Activated CD4-positive, alpha-beta T cell treated with anti-CD3 and anti-CD28 coated beads, Interleukin-2, amount 50 U/mL, for 1 hour (primary cell): Measurements from ENCODE around the gene PSMB9.
"Not testable (repeated sequence)": the region's sequence is repeated elsewhere in the genome, so short reads cannot be mapped to it uniquely, and the experiment has no call there.

Experiments used
- DNase-seq: peaks from one replicate; pipeline ENCODE4 v3.0.0-alpha.2; 2020

The PSMB9 gene

GRCh38 chr6:32865724-32866443 is 11.9 kb downstream of the PSMB9 start:
- no peak for DNase-seq

GRCh38 chr6:32867022-32867477 is 13.1 kb downstream of the PSMB9 start:
- no peak for DNase-seq

- no peak for DNase-seq
Observed at GRCh38 chr6:32867554-32868256, 13.7 kb downstream of the PSMB9 start.

- peak; percentile 89 for DNase-seq
Observed at GRCh38 chr6:32868257-32868788, 14.3 kb downstream of the PSMB9 start.

- not testable (repeated sequence) for DNase-seq
Observed at GRCh38 chr6:32873947-32874346, 20.0 kb downstream of the PSMB9 start.

GRCh38 chr6:32876603-32877002 is 22.6 kb downstream of the PSMB9 start:
- no peak for DNase-seq

- DNase-seq: no peak
Observed at GRCh38 chr6:32879691-32880090, 25.7 kb downstream of the PSMB9 start.

GRCh38 chr6:32880962-32881361 is 27.0 kb downstream of the PSMB9 start:
- DNase-seq: not testable (repeated sequence)

GRCh38 chr6:32882879-32883250 is 28.9 kb downstream of the PSMB9 start:
- DNase-seq: no peak

GRCh38 chr6:32883789-32884188 is 29.8 kb downstream of the PSMB9 start:
- DNase-seq: no peak

GRCh38 chr6:32885698-32886286 is 31.8 kb downstream of the PSMB9 start:
- no peak for DNase-seq

- DNase-seq: no peak
Observed at GRCh38 chr6:32886681-32887383, 32.8 kb downstream of the PSMB9 start.

- DNase-seq: no peak
Observed at GRCh38 chr6:32887616-32888015, 33.6 kb downstream of the PSMB9 start.

GRCh38 chr6:32888576-32888975 is 34.6 kb downstream of the PSMB9 start:
- no peak for DNase-seq

- DNase-seq: no peak
Observed at GRCh38 chr6:32889533-32889932, 35.5 kb downstream of the PSMB9 start.

- DNase-seq: no peak
Observed at GRCh38 chr6:32890831-32891230, 36.8 kb downstream of the PSMB9 start.

GRCh38 chr6:32894085-32895005 is 40.4 kb downstream of the PSMB9 start:
- peak; percentile 94 for DNase-seq

GRCh38 chr6:32895006-32895345 is 41.0 kb downstream of the PSMB9 start:
- no peak for DNase-seq

GRCh38 chr6:32903952-32904351 is 50.0 kb downstream of the PSMB9 start:
- no peak for DNase-seq

GRCh38 chr6:32905078-32905477 is 51.1 kb downstream of the PSMB9 start:
- no peak for DNase-seq

- DNase-seq: no peak
Observed at GRCh38 chr6:32906539-32906938, 52.5 kb downstream of the PSMB9 start.

GRCh38 chr6:32908897-32909296 is 54.9 kb downstream of the PSMB9 start:
- no peak for DNase-seq
